ENCODE data around the gene HHAT.

HHAT gene

GRCh38 chr1:210500831-210501230 lies 172.1 kb downstream of the HHAT start:
- no peaks in the 10 kb centered on the region for H3K36me3 ChIP-seq (ENCODE audit: insufficient read depth, low read length)
- no peaks in the 10 kb centered on the region for H3K79me2 ChIP-seq (ENCODE audit: insufficient read depth, low read length)
- no peaks in the 10 kb centered on the region for H4K20me1 ChIP-seq (ENCODE audit: insufficient read depth, low read length)
- no peaks in the 10 kb centered on the region for H3K4me1 ChIP-seq (ENCODE audit: insufficient read depth, low read length)
- H3K9me3 ChIP-seq (ENCODE audit: insufficient read depth, low read length, severe bottlenecking), result no peaks in the 10 kb centered on the region
- H3K4me3 ChIP-seq (ENCODE audit: low read depth in 1 of 2, low read length in 2 of 2), result no peak overlapping the region
- no peaks in the 10 kb centered on the region for H3K27me3 ChIP-seq (ENCODE audit: insufficient read depth, low read length, poor library complexity)
- ATAC-seq (ENCODE audit: insufficient read depth, low read depth) (no peak), DNase-seq (no peak)
- H3K4me2 ChIP-seq (ENCODE audit: insufficient read depth, low read length), result no peak overlapping the region
- no peak overlapping the region for H2AFZ ChIP-seq (ENCODE audit: low read depth, low read length)
- TF ChIP-seq EZH2 (IDR thresholded peaks at IDR 0.05; ENCODE audit: borderline replicate concordance, low read depth, low read length, severe bottlenecking), result no peak
- TF ChIP-seq, protein P1, sequence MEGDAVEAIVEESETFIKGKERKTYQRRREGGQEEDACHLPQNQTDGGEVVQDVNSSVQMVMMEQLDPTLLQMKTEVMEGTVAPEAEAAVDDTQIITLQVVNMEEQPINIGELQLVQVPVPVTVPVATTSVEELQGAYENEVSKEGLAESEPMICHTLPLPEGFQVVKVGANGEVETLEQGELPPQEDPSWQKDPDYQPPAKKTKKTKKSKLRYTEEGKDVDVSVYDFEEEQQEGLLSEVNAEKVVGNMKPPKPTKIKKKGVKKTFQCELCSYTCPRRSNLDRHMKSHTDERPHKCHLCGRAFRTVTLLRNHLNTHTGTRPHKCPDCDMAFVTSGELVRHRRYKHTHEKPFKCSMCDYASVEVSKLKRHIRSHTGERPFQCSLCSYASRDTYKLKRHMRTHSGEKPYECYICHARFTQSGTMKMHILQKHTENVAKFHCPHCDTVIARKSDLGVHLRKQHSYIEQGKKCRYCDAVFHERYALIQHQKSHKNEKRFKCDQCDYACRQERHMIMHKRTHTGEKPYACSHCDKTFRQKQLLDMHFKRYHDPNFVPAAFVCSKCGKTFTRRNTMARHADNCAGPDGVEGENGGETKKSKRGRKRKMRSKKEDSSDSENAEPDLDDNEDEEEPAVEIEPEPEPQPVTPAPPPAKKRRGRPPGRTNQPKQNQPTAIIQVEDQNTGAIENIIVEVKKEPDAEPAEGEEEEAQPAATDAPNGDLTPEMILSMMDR (IDR thresholded peaks at IDR 0.05; ENCODE audit: borderline replicate concordance, extremely low read depth, low read length, poor library complexity, severe bottlenecking), result no peak
- H3K9ac ChIP-seq (ENCODE audit: low read depth, low read length), result no peak overlapping the region
- no peak overlapping the region for H3K27ac ChIP-seq (ENCODE audit: low read length)

GRCh38 chr1:210504286-210504685 lies 175.6 kb downstream of the HHAT start:
- no peak overlapping the region for H2AFZ ChIP-seq (ENCODE audit: low read depth, low read length)
- no peak for DNase-seq
- H3K27ac ChIP-seq (ENCODE audit: low read length), result no peak overlapping the region
- H3K79me2 ChIP-seq (ENCODE audit: insufficient read depth, low read length), result no peaks in the 10 kb centered on the region
- H3K4me1 ChIP-seq (ENCODE audit: insufficient read depth, low read length), result no peaks in the 10 kb centered on the region
- H3K9me3 ChIP-seq (ENCODE audit: insufficient read depth, low read length, severe bottlenecking), result no peaks in the 10 kb centered on the region
- no peak for ATAC-seq (ENCODE audit: insufficient read depth, low read depth)
- H3K27me3 ChIP-seq (ENCODE audit: insufficient read depth, low read length, poor library complexity), result no peaks in the 10 kb centered on the region
- H3K4me3 ChIP-seq (ENCODE audit: low read depth in 1 of 2, low read length in 2 of 2), result no peak overlapping the region; a peak in 1 of 4 replicates
- H4K20me1 ChIP-seq (ENCODE audit: insufficient read depth, low read length), result no peaks in the 10 kb centered on the region
- no peaks in the 10 kb centered on the region for H3K36me3 ChIP-seq (ENCODE audit: insufficient read depth, low read length)
- no peak overlapping the region for H3K9ac ChIP-seq (ENCODE audit: low read depth, low read length)
- TF ChIP-seq, protein P1 (IDR thresholded peaks at IDR 0.05; ENCODE audit: borderline replicate concordance, extremely low read depth, low read length, poor library complexity, severe bottlenecking), result no peak
- no peak for TF ChIP-seq EZH2 (IDR thresholded peaks at IDR 0.05; ENCODE audit: borderline replicate concordance, low read depth, low read length, severe bottlenecking)
- no peak overlapping the region for H3K4me2 ChIP-seq (ENCODE audit: insufficient read depth, low read length)

GRCh38 chr1:210505601-210506496 lies 177.1 kb downstream of the HHAT start:
- Histone ChIP-seq H3K79me2 (ENCODE audit: insufficient read depth, low read length) (no peaks in the 10 kb centered on the region), H3K36me3 (ENCODE audit: insufficient read depth, low read length) (no peaks in the 10 kb centered on the region), H3K9ac (ENCODE audit: low read depth, low read length) (no peak overlapping the region), H4K20me1 (ENCODE audit: insufficient read depth, low read length) (no peaks in the 10 kb centered on the region), H3K4me1 (ENCODE audit: insufficient read depth, low read length) (no peaks in the 10 kb centered on the region), H3K4me2 (ENCODE audit: insufficient read depth, low read length) (no peak overlapping the region), H3K9me3 (ENCODE audit: insufficient read depth, low read length, severe bottlenecking) (no peaks in the 10 kb centered on the region), H3K27ac (ENCODE audit: low read length) (no peak overlapping the region), H2AFZ (ENCODE audit: low read depth, low read length) (no peak overlapping the region), H3K27me3 (ENCODE audit: insufficient read depth, low read length, poor library complexity) (no peaks in the 10 kb centered on the region), H3K4me3 (ENCODE audit: low read depth in 1 of 2, low read length in 2 of 2) (no peak overlapping the region)
- no peak for DNase-seq
- no peak for TF ChIP-seq EZH2 (IDR thresholded peaks at IDR 0.05; ENCODE audit: borderline replicate concordance, low read depth, low read length, severe bottlenecking)
- TF ChIP-seq, protein P1 (IDR thresholded peaks at IDR 0.05; ENCODE audit: borderline replicate concordance, extremely low read depth, low read length, poor library complexity, severe bottlenecking), result no peak
- ATAC-seq (ENCODE audit: insufficient read depth, low read depth), result no peak
